ENCODE data around the gene TM2D3. TPM values are rescaled to one million over a fixed set of nuclear protein-coding genes. Genes with fewer than 3 reads are reported as not detected.
A peak's percentile ranks its signal among the peaks of the same experiment; 100 is the strongest.

TM2D3 gene
- total RNA-seq, 1 experiment from 2014 or later = 48.8 TPM

GRCh38 chr15:101667881-101668280, 15.7 kb upstream of the TM2D3 start:
- Mint-ChIP-seq H3K36me3 (ENCODE audit: insufficient read depth, unreplicated experiment) (peaks cover 4% of the 10 kb centered on the region), H3K27me3 (ENCODE audit: unreplicated experiment) (no peaks in the 10 kb centered on the region), H3K4me3 (ENCODE audit: low read depth, unreplicated experiment) (no peak overlapping the region), H3K27ac (ENCODE audit: unreplicated experiment) (no peak overlapping the region), H3K9me3 (ENCODE audit: low read depth, unreplicated experiment) (no peaks in the 10 kb centered on the region), H3K4me1 (ENCODE audit: low read depth, unreplicated experiment) (no peaks in the 10 kb centered on the region)
- no peak for DNase-seq
- CTCF ChIA-PET = no interaction called here
- no peak for TF ChIP-seq CTCF (IDR thresholded peaks at IDR 0.05; ENCODE audit: unreplicated experiment)
- BruUV-seq (replicated peaks) = no TSS peak
- intact Hi-C loops (cut with micrococcal nuclease; ENCODE audit: unreplicated experiment) = loop anchor here (1.0 kb wide), 1 partner anchor 22 kb away; no protein-coding TSS in a partner anchor

GRCh38 chr15:101664303-101664913, 12.2 kb upstream of the TM2D3 start:
- BruUV-seq (replicated peaks) = no TSS peak
- Mint-ChIP-seq H3K27ac (ENCODE audit: unreplicated experiment) (no peak overlapping the region), H3K9me3 (ENCODE audit: low read depth, unreplicated experiment) (no peaks in the 10 kb centered on the region), H3K27me3 (ENCODE audit: unreplicated experiment) (no peaks in the 10 kb centered on the region), H3K4me1 (ENCODE audit: low read depth, unreplicated experiment) (no peaks in the 10 kb centered on the region), H3K4me3 (ENCODE audit: low read depth, unreplicated experiment) (no peak overlapping the region), H3K36me3 (ENCODE audit: insufficient read depth, unreplicated experiment) (no peaks in the 10 kb centered on the region)
- intact Hi-C loops (cut with micrococcal nuclease; ENCODE audit: unreplicated experiment) = no loop called here
- no peak for DNase-seq
- peak; percentile 21 for TF ChIP-seq CTCF (IDR thresholded peaks at IDR 0.05; ENCODE audit: unreplicated experiment)
- CTCF ChIA-PET = no interaction called here

- H3K4me3 Mint-ChIP-seq (ENCODE audit: low read depth, unreplicated experiment) = no peak overlapping the region
- no peak for DNase-seq
- CTCF ChIA-PET = no interaction called here
- H3K27me3 Mint-ChIP-seq (ENCODE audit: unreplicated experiment) = no peaks in the 10 kb centered on the region
- BruUV-seq (replicated peaks) = no TSS peak
- no peak for TF ChIP-seq CTCF (IDR thresholded peaks at IDR 0.05; ENCODE audit: unreplicated experiment)
- H3K27ac Mint-ChIP-seq (ENCODE audit: unreplicated experiment) = no peak overlapping the region
- no peaks in the 10 kb centered on the region for H3K4me1 Mint-ChIP-seq (ENCODE audit: low read depth, unreplicated experiment)
- no peaks in the 10 kb centered on the region for H3K9me3 Mint-ChIP-seq (ENCODE audit: low read depth, unreplicated experiment)
- intact Hi-C loops (cut with micrococcal nuclease; ENCODE audit: unreplicated experiment) = no loop called here
- H3K36me3 Mint-ChIP-seq (ENCODE audit: insufficient read depth, unreplicated experiment) = no peaks in the 10 kb centered on the region
Measured at GRCh38 chr15:101662203-101662602, 10.0 kb upstream of the TM2D3 start.

- Mint-ChIP-seq H3K27me3 (ENCODE audit: unreplicated experiment) (no peaks in the 10 kb centered on the region), H3K9me3 (ENCODE audit: low read depth, unreplicated experiment) (no peaks in the 10 kb centered on the region), H3K4me1 (ENCODE audit: low read depth, unreplicated experiment) (no peaks in the 10 kb centered on the region), H3K27ac (ENCODE audit: unreplicated experiment) (no peak overlapping the region), H3K4me3 (ENCODE audit: low read depth, unreplicated experiment) (no peak overlapping the region), H3K36me3 (ENCODE audit: insufficient read depth, unreplicated experiment) (no peaks in the 10 kb centered on the region)
- DNase-seq = no peak
- TF ChIP-seq CTCF (IDR thresholded peaks at IDR 0.05; ENCODE audit: unreplicated experiment) = no peak
- CTCF ChIA-PET = no interaction called here
- BruUV-seq (replicated peaks) = no TSS peak
- intact Hi-C loops (cut with micrococcal nuclease; ENCODE audit: unreplicated experiment) = no loop called here
Measured at GRCh38 chr15:101660005-101660404, 7.8 kb upstream of the TM2D3 start.

Measured in Calu3 (cell line).